Heart left ventricle (tissue), 16 donors: ENCODE results near the gene ANXA6. TPM values are rescaled to one million over a fixed set of nuclear protein-coding genes. Genes with fewer than 3 reads are reported as not detected.

Source experiments
- ATAC-seq, 4 donors: fragments of 200-7000 bp; cut with Tn5 transposase; one replicate each; pipeline ENCODE4 v1.9.1; 2020 to 2022; ENCODE audit warnings: moderate library complexity in 4 of 4, mild to moderate bottlenecking in 3 of 4, moderate number of reproducible peaks in 1 of 4
- DNase-seq, 5 donors: peaks; one replicate each; pipeline ENCODE4 v3.0.0-alpha.2; 2020
- H3K27ac ChIP-seq, 12 donors: fragments of 200-600 bp; sonication (generic) in 4 of 12; one replicate each; pipeline versions ENCODE4 v1.5.0 to v1.8.0; 2016 to 2022; ENCODE audit warnings: mild to moderate bottlenecking in 2 of 12
- H3K27me3 ChIP-seq, 9 donors: fragments of 200-600 bp; sonication (generic) in 2 of 9; one replicate each; pipeline versions ENCODE4 v1.5.1 to v1.8.0; 2016 to 2022; ENCODE audit warnings: mild to moderate bottlenecking in 3 of 9
- H3K36me3 ChIP-seq, 9 donors: fragments of 200-600 bp; sonication (generic) in 2 of 9; one replicate each; pipeline versions ENCODE4 v1.5.0 to v1.8.0; 2018 to 2022; ENCODE audit warnings: mild to moderate bottlenecking in 2 of 9
- H3K4me1 ChIP-seq, 12 donors: fragments of 200-600 bp; sonication (generic) in 4 of 12; one replicate each; pipeline versions ENCODE4 v1.5.0 to v1.8.0; 2016 to 2022; ENCODE audit warnings: mild to moderate bottlenecking in 3 of 12
- H3K4me3 ChIP-seq, 12 donors: fragments of 200-600 bp; sonication (generic) in 4 of 12; one replicate each; pipeline versions ENCODE4 v1.5.0 to v1.8.0; 2017 to 2022; ENCODE audit warnings: mild to moderate bottlenecking in 9 of 12, moderate library complexity in 4 of 12
- H3K9me3 ChIP-seq, 12 donors: fragments of 200-600 bp; sonication (generic) in 4 of 12; one replicate each; pipeline versions ENCODE4 v1.5.0 to v1.8.0; 2016 to 2022; ENCODE audit warnings: mild to moderate bottlenecking in 1 of 12
- POLR2A ChIP-seq, 2 donors: fragments of 450-650 bp; IDR thresholded peaks; one replicate each; pipeline ENCODE4 v1.6.1; 2017; ENCODE audit warnings: antibody characterized with exemption in 2 of 2, mild to moderate bottlenecking in 2 of 2, moderate library complexity in 2 of 2
- WGBS, 4 donors: extraction: QIAGEN DNeasy Blood & Tissue Kit in 2 of 4; methylation state at CpG; one replicate each; pipeline versions ENCODE4 v1.1.5 to v1.1.7; 2013 to 2018; 5-methylcytosine and 5-hydroxymethylcytosine counted together
- intact Hi-C, 10 donors: fragments of 100-400 bp; cut with DNase I; formaldehyde crosslinking; loops; one replicate each; pipeline versions ENCODE4 v1.11.1 to v1.14.2; 2022
- polyA plus RNA-seq, 2 donors: library from polyadenylated mRNA; stranded (reverse); fragments of 200-250 nt; gene quantifications; one replicate each; pipeline ENCODE4 v1.2.3, GENCODE V29; 2013
- total RNA-seq, 9 donors: library from RNA; depleted of rRNA in 2 of 9; stranded (reverse); fragments of >200 nt in 2 of 9; fragmentation: NEBNext Ultra II Directional in 3 of 9; extraction: Animal tissue kit (Norgen Biotek cat#: 25700) in 3 of 9; gene quantifications; one replicate each; pipeline versions ENCODE4 v1.1.0 to v1.2.4, GENCODE V29; 2016 to 2023
- TF ChIP-seq, protein P1 (sequence below), 12 donors: fragments of 200-600 bp; sonication (generic) in 4 of 12; IDR thresholded peaks; one replicate each; pipeline versions ENCODE4 v1.5.0 to v1.8.0; 2018 to 2022; ENCODE audit warnings: antibody characterized with exemption in 12 of 12, mild to moderate bottlenecking in 5 of 12
- donor health status: ischemic (EF 13 %, LVEDD 7.1; RV severe dilation, severe dysfunction).
- donor health status: healthy with polysubstance abuse.
- donor health status: DM: no; HTN: yes; CAD: no.
- donor health status: DM: no; HTN: no; CAD: no.
- donor health status: ischemic (EF 25% LVEDD 6.9; RV normal size, moderate dysfunction).
- donor health status: ischemic (EF 25% LVEDD 5.7; RV mildly dilated, moderate dysfunction).
- donor health status: healthy.
- donor health status: DM: yes; HTN: yes; CAD: no.
- donor health status: ischemic (EF 35%, LVEDD 5.7; RV mildly dilated, moderate dysfunction).
- donor health status: nonischemic (EF 11% LVEDD 7.7; RV severe dilation, severe dysfunction).
- donor health status: DM: yes; HTN: yes; CAD: no.
- donor health status: PGD.
- donor health status: ischemic (EF 29% LVEDD 5.4; RV normal size, mild dysfunction).
- donor health status: nonischemic (EF 23%, LVEDD 6.1; RV moderate dilation, normal function).

The ANXA6 gene
- total and polyA plus RNA-seq, 11 donors: 171 to 287 (median 202) TPM

- Histone ChIP-seq H3K27ac (peak overlapping the region; percentile 92 to 100 (median 96)), H3K9me3 (no peaks in the 10 kb centered on the region), H3K4me3 (peak overlapping the region in 9 of 12 donors; percentile 63 to 100 (median 86)), H3K36me3 (peaks cover 0 to 17% (median 3%) of the 10 kb centered on the region in 9 donors), H3K27me3 (no peaks in the 10 kb centered on the region), H3K4me1 (peaks cover 22 to 86% (median 64%) of the 10 kb centered on the region in 12 donors)
- ATAC-seq (no peak), DNase-seq (no peak)
- no peak for TF ChIP-seq POLR2A (IDR thresholded peaks at IDR 0.05)
- TF ChIP-seq, protein P1, sequence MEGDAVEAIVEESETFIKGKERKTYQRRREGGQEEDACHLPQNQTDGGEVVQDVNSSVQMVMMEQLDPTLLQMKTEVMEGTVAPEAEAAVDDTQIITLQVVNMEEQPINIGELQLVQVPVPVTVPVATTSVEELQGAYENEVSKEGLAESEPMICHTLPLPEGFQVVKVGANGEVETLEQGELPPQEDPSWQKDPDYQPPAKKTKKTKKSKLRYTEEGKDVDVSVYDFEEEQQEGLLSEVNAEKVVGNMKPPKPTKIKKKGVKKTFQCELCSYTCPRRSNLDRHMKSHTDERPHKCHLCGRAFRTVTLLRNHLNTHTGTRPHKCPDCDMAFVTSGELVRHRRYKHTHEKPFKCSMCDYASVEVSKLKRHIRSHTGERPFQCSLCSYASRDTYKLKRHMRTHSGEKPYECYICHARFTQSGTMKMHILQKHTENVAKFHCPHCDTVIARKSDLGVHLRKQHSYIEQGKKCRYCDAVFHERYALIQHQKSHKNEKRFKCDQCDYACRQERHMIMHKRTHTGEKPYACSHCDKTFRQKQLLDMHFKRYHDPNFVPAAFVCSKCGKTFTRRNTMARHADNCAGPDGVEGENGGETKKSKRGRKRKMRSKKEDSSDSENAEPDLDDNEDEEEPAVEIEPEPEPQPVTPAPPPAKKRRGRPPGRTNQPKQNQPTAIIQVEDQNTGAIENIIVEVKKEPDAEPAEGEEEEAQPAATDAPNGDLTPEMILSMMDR (IDR thresholded peaks at IDR 0.05): peak in 6 of 12 donors; percentile 8 to 32 (median 22)
- WGBS, 4 donors: 54 to 60% (median 59%) methylated on average over 6 of the region's 6 CpGs
- intact Hi-C loops: no loop called here
Observed at GRCh38 chr5:151082282-151082902, 75.2 kb downstream of the ANXA6 start.

GRCh38 chr5:151081431-151082281 is 75.9 kb downstream of the ANXA6 start:
- ATAC-seq (no peak), DNase-seq (peak in 1 of 5 donors; percentile 20)
- TF ChIP-seq, protein P1 (IDR thresholded peaks at IDR 0.05): no peak
- TF ChIP-seq POLR2A (IDR thresholded peaks at IDR 0.05): no peak
- intact Hi-C loops: loop anchor here in 2 of 10 donors (2.0 kb wide), 2 partner anchors 13 to 21 kb away; no protein-coding TSS in a partner anchor
- peaks cover 21 to 85% (median 65%) of the 10 kb centered on the region in 12 donors for H3K4me1 ChIP-seq
- H3K4me3 ChIP-seq: peak overlapping the region; percentile 63 to 100 (median 85)
- no peaks in the 10 kb centered on the region for H3K27me3 ChIP-seq
- H3K27ac ChIP-seq: peak overlapping the region; percentile 92 to 100 (median 96)
- peaks cover 0 to 17% (median 4%) of the 10 kb centered on the region in 9 donors for H3K36me3 ChIP-seq
- 9 to 10% (median 10%) methylated on average over 15 of the region's 15 CpGs for WGBS, 4 donors
- H3K9me3 ChIP-seq: no peaks in the 10 kb centered on the region

DNA sequence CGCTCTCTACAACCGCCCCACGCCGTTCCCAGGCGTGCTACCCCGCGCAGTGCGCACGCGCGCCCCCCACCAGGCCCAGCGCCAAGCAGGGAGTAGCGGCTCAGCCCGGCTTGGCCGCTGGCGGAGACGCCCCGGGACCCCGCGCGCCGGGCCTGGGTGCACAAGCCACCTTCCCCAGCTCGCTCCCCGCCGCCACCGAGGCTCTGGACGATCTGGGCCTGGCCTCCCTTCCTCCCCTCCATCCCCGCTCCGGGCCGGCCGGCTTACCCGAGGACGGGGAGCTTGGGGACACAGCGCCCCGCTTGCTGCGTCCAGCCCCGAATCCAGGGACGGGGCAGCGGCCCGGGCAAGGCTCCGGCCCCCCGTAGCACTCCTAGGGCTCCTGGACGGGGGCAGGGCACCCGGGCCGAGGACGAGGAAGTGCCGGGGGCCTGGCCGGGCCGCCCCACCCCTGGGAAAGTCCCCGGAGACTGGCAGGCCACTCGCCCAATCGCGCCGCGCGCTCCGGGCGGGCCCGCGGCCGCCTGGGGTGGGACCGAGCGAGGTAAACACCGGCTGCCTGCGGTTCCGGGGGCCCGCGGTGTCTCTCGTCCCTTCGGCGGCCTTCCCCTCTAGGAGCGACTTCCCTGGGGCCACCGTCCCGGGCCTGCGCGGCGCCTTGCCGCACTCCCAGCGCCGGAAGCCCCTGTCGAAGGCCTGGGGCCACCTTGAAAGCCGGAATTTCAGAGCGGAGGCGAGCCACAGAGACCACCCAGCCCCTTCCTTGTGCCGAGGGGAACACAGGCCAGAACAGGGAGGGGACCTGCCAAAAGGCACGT is 76.8 kb downstream of the ANXA6 start, which contains the start of gene TNIP1:
Gene TNIP1, minus strand, starts transcription at position 422 of the 818 bp plus-strand sequence. CDS start 15,939 bp downstream, outside the sequence.
- WGBS, 4 donors: 0 to 1% (median 0%) methylated on average over 29 to 86 of the region's 86 CpGs
- intact Hi-C loops: loop anchor here in 2 of 10 donors (2.0 kb wide), 2 partner anchors 14 to 20 kb away; no protein-coding TSS in a partner anchor
- peak; percentile 87 to 98 (median 95) for ATAC-seq
- DNase-seq: peak; percentile 96 to 98 (median 97)
- no peaks in the 10 kb centered on the region for H3K27me3 ChIP-seq
- peak within 1 kb of the TSS; percentile 92 to 100 (median 96) for H3K27ac ChIP-seq
- H3K9me3 ChIP-seq: no peaks in the 10 kb centered on the region
- peaks cover 0 to 17% (median 4%) of the 10 kb centered on the region in 9 donors for H3K36me3 ChIP-seq
- TF ChIP-seq, protein P1 (IDR thresholded peaks at IDR 0.05): peak in 1 of 12 donors; percentile 22
- peak in 1 of 2 donors; percentile 78 for TF ChIP-seq POLR2A (IDR thresholded peaks at IDR 0.05)
- H3K4me1 ChIP-seq: peaks cover 18 to 84% (median 62%) of the 10 kb centered on the region in 12 donors
- peak within 1 kb of the TSS; percentile 63 to 100 (median 85) for H3K4me3 ChIP-seq
